H1 (cell line): ENCODE data around the gene PSMB11. TPM values are rescaled to one million over a fixed set of nuclear protein-coding genes. Genes with fewer than 3 reads are reported as not detected.

Source experiments
- CTCF ChIA-PET: fragments of 300-600 bp; sonication (Branson Sonifier 250); formaldehyde crosslinking; loops from one replicate; lab custom pipeline; 2021; ENCODE audit not compliant: partially characterized antibody; lab: Charles Lee
- POLR2A ChIA-PET: fragments of 300-600 bp; sonication (Branson Sonifier 250); formaldehyde crosslinking; loops from one replicate; lab custom pipeline; 2021; ENCODE audit warnings: inconsistent platforms; ENCODE audit not compliant: partially characterized antibody; lab: Charles Lee
- DNase-seq, 2 experiments: peaks; one replicate each; pipeline versions ENCODE4 v3.0.0 to v3.0.0-alpha.2; 2010 to 2022; ENCODE audit warnings: low spot score in 2 of 2, low read depth in 1 of 2, mixed read lengths in 1 of 2
- FAIRE-seq: peaks from 2 replicates; lab custom pipeline; 2011; peaks lifted over from hg19 to GRCh38; lab: Jason Lieb, UNC
- H2AFZ ChIP-seq: 2 replicates; pipeline ENCODE4 v1.8.1; 2012; ENCODE audit warnings: low read length, inconsistent platforms
- H2AK5ac ChIP-seq: 2 replicates; pipeline ENCODE4 v1.6.1; 2013; ENCODE audit warnings: low read depth, low read length
- H2BK120ac ChIP-seq: replicated peaks from 2 replicates; pipeline ENCODE3; 2013; ENCODE audit warnings: low read depth, low read length, inconsistent platforms
- H2BK12ac ChIP-seq: 2 replicates; pipeline ENCODE4 v1.6.1; 2013; ENCODE audit warnings: low read depth, low read length
- H2BK15ac ChIP-seq: 2 replicates; pipeline ENCODE4 v1.6.1; 2013; ENCODE audit warnings: low read length
- H2BK20ac ChIP-seq: 2 replicates; pipeline ENCODE4 v1.6.1; 2013; ENCODE audit warnings: low read length
- H2BK5ac ChIP-seq: 2 replicates; pipeline ENCODE4 v1.6.1; 2013; ENCODE audit warnings: low read depth, low read length
- H3K14ac ChIP-seq: 2 replicates; pipeline ENCODE4 v1.6.1; 2013; ENCODE audit warnings: inconsistent platforms; ENCODE audit not compliant: insufficient read length
- H3K18ac ChIP-seq: 2 replicates; pipeline ENCODE4 v1.6.1; 2013; ENCODE audit warnings: low read length; ENCODE audit errors: extremely low read depth
- H3K23ac ChIP-seq: 2 replicates; pipeline ENCODE4 v1.6.1; 2013; ENCODE audit warnings: inconsistent platforms; ENCODE audit not compliant: insufficient read length
- H3K23me2 ChIP-seq: 2 replicates; pipeline ENCODE4 v1.6.1; 2013; ENCODE audit warnings: low read depth, low read length
- H3K27ac ChIP-seq: 2 replicates; pipeline ENCODE4 v1.6.1; 2011; ENCODE audit warnings: low read depth, low read length, inconsistent platforms
- H3K27me3 ChIP-seq, 4 experiments: replicated peaks in 1 of 4; 1 replicate in 1 of 4; 2 replicates in 3 of 4; pipeline versions ENCODE4 v1.6.1 to v1.8.1; 2011 to 2013; ENCODE audit warnings: low read length in 3 of 4, mild to moderate bottlenecking in 3 of 4, inconsistent platforms in 2 of 4, mixed read lengths in 2 of 4, moderate library complexity in 1 of 4; ENCODE audit not compliant: control insufficient read depth in 3 of 4, insufficient read depth in 3 of 4; ENCODE audit errors: extremely low read depth in 1 of 4
- H3K36me3 ChIP-seq, 4 experiments: 2 replicates each; pipeline versions ENCODE4 v1.6.1 to v1.8.1; 2011 to 2013; ENCODE audit warnings: mild to moderate bottlenecking in 4 of 4, low read length in 3 of 4, moderate library complexity in 2 of 4, control low read depth in 1 of 4, inconsistent platforms in 1 of 4; ENCODE audit not compliant: insufficient read depth in 4 of 4, control insufficient read depth in 2 of 4
- H3K4ac ChIP-seq: replicated peaks from 2 replicates; pipeline ENCODE3; 2013; ENCODE audit warnings: low read length, low read depth, mixed read lengths, inconsistent platforms; ENCODE audit not compliant: insufficient read length
- H3K4me1 ChIP-seq, 4 experiments: replicated peaks in 1 of 4; 1 replicate in 1 of 4; 2 replicates in 3 of 4; pipeline versions ENCODE4 v1.6.1 to v1.8.1; 2011 to 2013; ENCODE audit warnings: low read length in 3 of 4, inconsistent platforms in 2 of 4, mixed read lengths in 1 of 4; ENCODE audit not compliant: insufficient read depth in 4 of 4, control insufficient read depth in 3 of 4
- H3K4me2 ChIP-seq, 2 experiments: 2 replicates each; pipeline versions ENCODE4 v1.6.1 to v1.8.1; 2011 to 2013; ENCODE audit warnings: low read depth in 2 of 2, low read length in 2 of 2, control low read depth in 1 of 2, inconsistent platforms in 1 of 2, mild to moderate bottlenecking in 1 of 2; ENCODE audit not compliant: insufficient read depth in 1 of 2
- H3K4me3 ChIP-seq, 4 experiments: fragments of 200-600, 300-600 bp in 1 of 4; sonication (generic), shearing (Covaris generic), sonication (Bioruptor Twin) in 1 of 4; 2 replicates each; pipeline versions ENCODE4 v1.5.1 to v1.8.1; 2011 to 2016; ENCODE audit warnings: low read length in 4 of 4, low read depth in 3 of 4, control low read depth in 2 of 4, inconsistent platforms in 2 of 4, mild to moderate bottlenecking in 2 of 4, mixed read lengths in 1 of 4, moderate library complexity in 1 of 4; ENCODE audit not compliant: insufficient read depth in 2 of 4; ENCODE audit errors: extremely low read depth in 1 of 4
- H3K56ac ChIP-seq: replicated peaks from 2 replicates; pipeline ENCODE3; 2013; ENCODE audit warnings: low read depth, mild to moderate bottlenecking, mixed read lengths, low read length, inconsistent platforms; ENCODE audit not compliant: insufficient read length
- H3K79me1 ChIP-seq: 2 replicates; pipeline ENCODE4 v1.6.1; 2013; ENCODE audit warnings: low read depth, low read length, control low read depth
- H3K79me2 ChIP-seq, 2 experiments: 2 replicates each; pipeline versions ENCODE4 v1.6.1 to v1.8.1; 2012 to 2013; ENCODE audit warnings: low read length in 2 of 2, mild to moderate bottlenecking in 2 of 2, inconsistent platforms in 1 of 2; ENCODE audit not compliant: insufficient read depth in 2 of 2, control insufficient read depth in 1 of 2
- H3K9ac ChIP-seq, 4 experiments: replicated peaks in 1 of 4; 1 replicate in 1 of 4; 2 replicates in 3 of 4; pipeline versions ENCODE4 v1.6.1 to v1.8.1; 2011 to 2013; ENCODE audit warnings: low read depth in 3 of 4, low read length in 3 of 4, control low read depth in 2 of 4, mild to moderate bottlenecking in 2 of 4, moderate library complexity in 2 of 4, inconsistent platforms in 1 of 4; ENCODE audit errors: extremely low read depth in 1 of 4
- H3K9me3 ChIP-seq, 2 experiments: 2 replicates each; pipeline versions ENCODE4 v1.6.1 to v1.8.1; 2012 to 2013; ENCODE audit warnings: mild to moderate bottlenecking in 2 of 2, moderate library complexity in 2 of 2, control low read depth in 1 of 2, inconsistent platforms in 1 of 2, low read depth in 1 of 2, low read length in 1 of 2, mixed read lengths in 1 of 2; ENCODE audit not compliant: insufficient read depth in 2 of 2
- H4K20me1 ChIP-seq, 2 experiments: replicated peaks in 1 of 2; 2 replicates each; pipeline versions ENCODE3 to v1.8.1; 2011 to 2013; ENCODE audit warnings: inconsistent platforms in 2 of 2, low read length in 2 of 2, mild to moderate bottlenecking in 1 of 2; ENCODE audit not compliant: insufficient read depth in 2 of 2, control insufficient read depth in 1 of 2
- H4K5ac ChIP-seq: 2 replicates; pipeline ENCODE4 v1.6.1; 2013; ENCODE audit warnings: low read length, low read depth, mixed read lengths, inconsistent platforms; ENCODE audit not compliant: insufficient read length
- H4K8ac ChIP-seq: 2 replicates; pipeline ENCODE4 v1.8.0; 2013; ENCODE audit warnings: mild to moderate bottlenecking, moderate library complexity, low read length, inconsistent platforms; ENCODE audit not compliant: insufficient read depth; ENCODE audit errors: extremely low read depth
- H4K91ac ChIP-seq: replicated peaks from 2 replicates; pipeline ENCODE3; 2013; ENCODE audit warnings: low read length, mixed read lengths, inconsistent platforms; ENCODE audit not compliant: insufficient read length
- SIN3A ChIP-seq, 2 experiments: IDR thresholded peaks in 1 of 2; conservative IDR thresholded peaks in 1 of 2; 2 replicates each; pipeline ENCODE4 v1.6.1; 2011 to 2012; ENCODE audit warnings: low read length in 2 of 2, improper control_type of control experiment in 1 of 2, low read depth in 1 of 2, mild to moderate bottlenecking in 1 of 2
- WGBS, 2 experiments: shearing (Covaris generic) in 1 of 2; methylation state at CpG; one replicate each; pipeline versions ENCODE4 v1.1.6 to v1.1.7; 2013 to 2015; ENCODE audit warnings: low lambda C conversion rate in 2 of 2, mixed read lengths in 2 of 2, inconsistent platforms in 1 of 2, low coverage in 1 of 2, missing lambda C conversion rate in 1 of 2; ENCODE audit not compliant: insufficient replicate concordance in 2 of 2, insufficient coverage in 1 of 2, insufficient read length in 1 of 2; ENCODE audit errors: extremely low coverage in 1 of 2, missing lambda C conversion rate in 1 of 2; 5-methylcytosine and 5-hydroxymethylcytosine counted together
- polyA plus RNA-seq, 7 experiments: library from polyadenylated mRNA; depleted of rRNA in 3 of 7; stranded (reverse) in 5 of 7; unstranded in 2 of 7; fragments of >200 nt in 5 of 7; fragments of 200-250 nt in 2 of 7; gene quantifications; 1 replicate in 5 of 7; 2 replicates in 1 of 7; 4 replicates in 1 of 7; pipeline versions ENCODE4 v1.2.1 to v1.2.3, GENCODE V29; 2011 to 2013; ENCODE audit warnings: missing spikeins in 2 of 7, mixed read lengths in 2 of 7
- total RNA-seq: library from RNA; stranded (reverse); fragmentation: NEBNext Ultra II Directional; extraction: Animal tissue kit (Norgen Biotek cat#: 25700); gene quantifications from 2 replicates; pipeline ENCODE4 v1.2.1, GENCODE V29; 2021

PSMB11 gene
- total and polyA plus RNA-seq, 2 of the 8 experiments (the other 6 are each of a cell fraction or from before 2014, with no cell fraction given) = not detected

DNA sequence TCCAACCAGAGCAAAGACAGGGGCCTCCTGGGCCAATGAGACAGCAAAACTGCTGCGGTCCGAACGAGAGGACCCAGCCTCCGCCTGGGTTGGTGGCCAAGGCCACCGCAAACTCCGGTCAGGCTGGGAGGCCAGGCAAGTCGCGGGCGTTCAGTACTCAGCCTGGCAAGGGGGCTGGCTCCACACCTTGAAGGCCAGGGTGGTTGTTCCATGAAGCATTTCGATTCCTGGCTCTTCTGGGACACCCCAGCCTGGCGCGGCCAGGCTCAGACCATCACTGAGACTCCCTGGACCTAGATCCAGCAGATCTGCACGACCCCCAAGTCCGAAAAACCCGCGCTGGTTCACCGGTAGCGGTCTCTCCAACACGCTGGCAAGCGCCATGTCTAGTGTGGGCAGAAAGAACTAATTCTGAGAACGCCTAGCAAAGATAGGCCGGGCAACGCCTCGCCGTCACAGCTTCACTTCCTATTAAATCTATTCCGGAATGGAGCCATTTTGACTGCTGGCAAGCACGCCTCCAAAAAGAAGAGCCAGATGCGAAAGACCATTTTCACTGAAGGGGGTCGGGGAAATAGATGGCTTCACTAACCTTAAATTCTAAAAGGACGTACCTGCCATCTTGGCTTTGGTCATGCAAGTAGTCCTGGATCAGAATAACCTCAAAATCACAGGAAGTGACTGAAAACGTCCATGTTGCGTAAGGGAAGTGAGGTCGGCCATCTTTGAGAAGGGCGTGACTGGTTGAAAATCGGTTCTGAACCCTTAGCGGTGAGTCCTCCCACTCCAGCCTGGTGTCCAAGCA is 7.3 kb upstream of the PSMB11 start, which contains the start of gene PSMB5:
PSMB5 (minus strand) TSS at position 403 of the 805 bp plus-strand sequence; CDS start at position 384, 19 bp downstream.
- peak within 1 kb of the TSS; percentile 93; the same call in 1 of the 2 replicates for H2BK15ac ChIP-seq
- peak within 1 kb of the TSS; percentile 80 for H2BK120ac ChIP-seq
- peak within 1 kb of the TSS; percentile 99; the same call in 1 of the 2 replicates for H2BK12ac ChIP-seq
- 1% methylated on average over 33 of the region's 36 CpGs; no CpG with 5 or more reads in 1 of the 2 experiments for WGBS, 2 experiments
- peak within 1 kb of the TSS; percentile 98 for H3K18ac ChIP-seq
- peak within 1 kb of the TSS; percentile 96; the same call in 1 of the 2 replicates for H2BK20ac ChIP-seq
- H2AK5ac ChIP-seq = no peak within 1 kb of the TSS
- peak within 1 kb of the TSS; percentile 75 to 78 for H3K4me2 ChIP-seq
- H3K4me1 ChIP-seq = peaks cover 0 to 3% (median 1%) of the 10 kb centered on the region in 4 experiments; a peak in 2 of 7 replicates
- H4K8ac ChIP-seq = peak within 1 kb of the TSS; percentile 97; the same call in 1 of the 2 replicates
- no peaks in the 10 kb centered on the region for H3K27me3 ChIP-seq
- peak; percentile 80 to 89 for DNase-seq
- ChIA-PET POLR2A (interaction anchor here (0.6 to 8.3 kb wide), 18 partner anchors 10 to 341 kb away, joined by 3 to 94 read pairs (median 8); partner anchors contain the start of genes ACIN1, AJUBA, C14orf119 and CDH24), CTCF (interaction anchor here (0.5 to 3.0 kb wide), 6 partner anchors 21 to 465 kb away, joined by 3 to 19 read pairs (median 8); partner anchors contain the start of gene AJUBA)
- H3K4me3 ChIP-seq = peak within 1 kb of the TSS; percentile 79 to 95 (median 88)
- H2AFZ ChIP-seq = peak within 1 kb of the TSS; percentile 100
- H3K79me1 ChIP-seq = peaks cover 2% of the 10 kb centered on the region; the same call in 1 of the 2 replicates
- H3K27ac ChIP-seq = peak within 1 kb of the TSS; percentile 98
- peak within 1 kb of the TSS; percentile 94 for H3K56ac ChIP-seq
- peaks cover 3% of the 10 kb centered on the region for H3K23me2 ChIP-seq
- H3K9ac ChIP-seq = peak within 1 kb of the TSS; percentile 75 to 99 (median 96)
- H4K91ac ChIP-seq = peak within 1 kb of the TSS; percentile 87
- no peak within 1 kb of the TSS for H3K14ac ChIP-seq
- H3K4ac ChIP-seq = peak within 1 kb of the TSS; percentile 28
- peak within 1 kb of the TSS; percentile 100 for H2BK5ac ChIP-seq
- no peak within 1 kb of the TSS for H3K23ac ChIP-seq
- peak within 1 kb of the TSS; percentile 88 for H4K5ac ChIP-seq
- peak; percentile 71 for FAIRE-seq
- H4K20me1 ChIP-seq = peaks cover 0 to 2% of the 10 kb centered on the region in 2 experiments
- peaks cover 0 to 19% of the 10 kb centered on the region in 2 experiments; a peak in 3 of 4 replicates for H3K79me2 ChIP-seq
- H3K36me3 ChIP-seq = peaks cover 0 to 36% (median 23%) of the 10 kb centered on the region in 4 experiments; a peak in 7 of 8 replicates
- no peaks in the 10 kb centered on the region for H3K9me3 ChIP-seq
- no peak; a peak in 2 of 4 replicates for TF ChIP-seq SIN3A (conservative IDR thresholded peaks at IDR 0.05 in 1 of 2, IDR thresholded peaks at IDR 0.05 in 1 of 2; ENCODE audit: low read depth in 1 of 2, low read length in 2 of 2)
